Testis (tissue), 3 donors: Measurements from ENCODE around the gene PFKFB4. TPM values are rescaled to one million over a fixed set of nuclear protein-coding genes. Genes with fewer than 3 reads are reported as not detected.

ENCODE experiments used
- DNase-seq: peaks from one replicate; pipeline ENCODE4 v3.0.0-alpha.2; 2019
- H3K27ac ChIP-seq, 2 donors: fragments of 200-600 bp; sonication (generic); one replicate each; pipeline ENCODE4 v1.5.1; 2019
- H3K27me3 ChIP-seq: fragments of 200-600 bp; sonication (generic); one replicate; pipeline ENCODE4 v1.5.1; 2019
- H3K36me3 ChIP-seq: fragments of 200-600 bp; sonication (generic); one replicate; pipeline ENCODE4 v1.5.1; 2017; ENCODE audit warnings: low read depth; ENCODE audit errors: missing control alignments
- H3K4me1 ChIP-seq: fragments of 200-600 bp; sonication (generic); one replicate; pipeline ENCODE4 v1.5.1; 2019
- H3K4me3 ChIP-seq, 2 donors: fragments of 200-600 bp; sonication (generic); one replicate each; pipeline ENCODE4 v1.5.1; 2017 to 2019
- H3K9me3 ChIP-seq: fragments of 200-600 bp; sonication (generic); one replicate; pipeline ENCODE4 v1.5.1; 2017
- POLR2A ChIP-seq: fragments of 450-650 bp; IDR thresholded peaks from one replicate; pipeline ENCODE4 v1.6.1; 2017; ENCODE audit warnings: antibody characterized with exemption, mild to moderate bottlenecking, moderate library complexity
- WGBS, 2 donors: methylation state at CpG; one replicate each; pipeline ENCODE4 v1.1.5; 2018; 5-methylcytosine and 5-hydroxymethylcytosine counted together
- intact Hi-C: fragments of 100-400 bp; cut with DNase I; formaldehyde crosslinking; loops from one replicate; pipeline ENCODE4 v1.15.1; 2023; ENCODE audit warnings: low total_unique reads
- polyA plus RNA-seq: library from polyadenylated mRNA; stranded (reverse); fragments of 350-450 nt; fragmentation: Illumina TruSeq; extraction: RNeasy Lipid Tissue Mini Kit (QIAGEN cat#74804); gene quantifications from one replicate; pipeline ENCODE4 v1.2.3, GENCODE V29; 2014; ENCODE audit warnings: low read depth, low replicate concordance; ENCODE audit not compliant: insufficient read depth
- total RNA-seq, 2 donors: library from RNA; depleted of rRNA; stranded (reverse); fragments of >200 nt; gene quantifications; one replicate each; pipeline ENCODE4 v1.2.3, GENCODE V29; 2016
- TF ChIP-seq, protein P1 (sequence below), 3 experiments: fragments of 450-650 bp in 2 of 3; fragments of 200-600 bp in 1 of 3; sonication (generic) in 1 of 3; IDR thresholded peaks; one replicate each; pipeline ENCODE4 v1.5.1; 2016 to 2019; ENCODE audit warnings: antibody characterized with exemption in 3 of 3, mild to moderate bottlenecking in 2 of 3, moderate library complexity in 1 of 3

The PFKFB4 gene
- total and polyA plus RNA-seq, 3 donors from 2014 or later = 57.3 to 136 (median 134) TPM

DNA sequence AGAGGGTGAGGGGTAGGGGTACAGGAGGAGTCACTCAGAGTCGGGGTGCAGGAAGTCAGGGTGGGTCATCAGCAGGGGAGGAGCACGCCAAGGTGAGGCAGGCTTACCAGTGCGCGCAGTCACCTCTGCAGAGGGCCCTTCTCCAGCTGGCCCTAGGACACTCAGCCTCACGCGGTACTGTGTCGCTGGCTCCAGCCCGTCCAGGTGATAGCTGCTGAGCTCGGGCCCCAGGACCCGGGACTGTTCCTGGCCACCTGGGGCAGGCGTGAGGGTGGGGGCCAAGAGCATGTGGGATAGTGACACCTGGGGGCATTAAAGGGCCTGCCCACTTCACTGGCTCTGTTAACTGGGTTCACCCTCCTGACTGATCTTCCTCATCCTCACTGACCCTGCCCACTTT, 31.1 kb upstream of the PFKFB4 start:
- Histone ChIP-seq H3K27ac (no peak overlapping the region), H3K9me3 (no peaks in the 10 kb centered on the region), H3K27me3 (no peaks in the 10 kb centered on the region), H3K4me1 (no peaks in the 10 kb centered on the region), H3K4me3 (no peak overlapping the region), H3K36me3 (no peaks in the 10 kb centered on the region)
- whole genome bisulfite sequencing, 2 donors = 86 to 92% methylated on average over 5 to 11 of the region's 11 CpGs
- intact Hi-C loops = no loop called here
- no peak for DNase-seq
- TF ChIP-seq, protein P1, sequence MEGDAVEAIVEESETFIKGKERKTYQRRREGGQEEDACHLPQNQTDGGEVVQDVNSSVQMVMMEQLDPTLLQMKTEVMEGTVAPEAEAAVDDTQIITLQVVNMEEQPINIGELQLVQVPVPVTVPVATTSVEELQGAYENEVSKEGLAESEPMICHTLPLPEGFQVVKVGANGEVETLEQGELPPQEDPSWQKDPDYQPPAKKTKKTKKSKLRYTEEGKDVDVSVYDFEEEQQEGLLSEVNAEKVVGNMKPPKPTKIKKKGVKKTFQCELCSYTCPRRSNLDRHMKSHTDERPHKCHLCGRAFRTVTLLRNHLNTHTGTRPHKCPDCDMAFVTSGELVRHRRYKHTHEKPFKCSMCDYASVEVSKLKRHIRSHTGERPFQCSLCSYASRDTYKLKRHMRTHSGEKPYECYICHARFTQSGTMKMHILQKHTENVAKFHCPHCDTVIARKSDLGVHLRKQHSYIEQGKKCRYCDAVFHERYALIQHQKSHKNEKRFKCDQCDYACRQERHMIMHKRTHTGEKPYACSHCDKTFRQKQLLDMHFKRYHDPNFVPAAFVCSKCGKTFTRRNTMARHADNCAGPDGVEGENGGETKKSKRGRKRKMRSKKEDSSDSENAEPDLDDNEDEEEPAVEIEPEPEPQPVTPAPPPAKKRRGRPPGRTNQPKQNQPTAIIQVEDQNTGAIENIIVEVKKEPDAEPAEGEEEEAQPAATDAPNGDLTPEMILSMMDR (IDR thresholded peaks at IDR 0.05) = no peak

DNA sequence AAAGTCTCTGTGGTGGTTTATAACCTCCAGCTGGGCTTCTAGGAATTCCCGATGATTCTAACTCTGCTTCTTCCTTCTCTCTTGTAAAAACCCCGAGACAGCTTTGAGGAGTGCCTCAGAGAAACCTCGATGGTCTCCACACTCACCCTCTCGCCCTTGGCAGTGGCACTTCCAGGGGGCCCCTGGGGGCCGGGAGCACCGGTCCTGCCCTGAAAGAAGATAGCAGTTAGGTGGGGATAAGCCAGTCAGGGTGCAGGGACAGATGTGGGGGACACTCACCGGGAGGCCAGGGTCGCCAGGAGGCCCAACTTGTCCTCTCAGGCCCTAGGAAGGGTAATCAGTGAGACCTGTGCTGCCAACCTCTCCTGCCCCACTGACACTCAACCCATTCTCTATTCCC, 28.8 kb upstream of the PFKFB4 start:
- WGBS, 2 donors = 84 to 90% methylated on average over 7 to 8 of the region's 8 CpGs
- no peak for TF ChIP-seq POLR2A
- TF ChIP-seq, protein P1 (IDR thresholded peaks at IDR 0.05) = no peak

DNA sequence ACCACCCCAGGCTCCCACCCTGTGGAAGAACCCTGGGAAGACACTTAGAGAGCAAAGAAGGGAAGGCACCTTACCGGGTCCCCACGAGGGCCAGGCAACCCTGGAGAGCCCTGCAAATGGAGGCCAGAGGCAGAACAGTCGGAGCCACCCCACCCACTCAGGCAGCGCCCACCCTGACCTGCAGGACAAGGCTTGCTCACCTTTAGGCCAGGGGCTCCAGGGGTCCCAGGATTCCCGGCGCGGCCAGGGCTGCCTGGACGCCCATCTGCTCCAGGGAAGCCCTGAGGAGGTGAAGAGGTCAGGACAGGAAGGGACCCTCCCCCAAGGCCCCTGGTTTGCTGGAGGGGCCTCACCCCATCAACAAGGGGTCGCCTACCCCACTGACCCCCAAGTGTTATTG, 28.2 kb upstream of the PFKFB4 start:
- TF ChIP-seq POLR2A = no peak
- TF ChIP-seq, protein P1 (IDR thresholded peaks at IDR 0.05) = no peak
- WGBS, 2 donors = 93% methylated on average over 9 of the region's 9 CpGs; no CpG with 5 or more reads in 1 of the 2 donors

More for the DNA sequence above, 28.8 kb upstream of the PFKFB4 start:
- no peaks in the 10 kb centered on the region for H3K36me3 ChIP-seq
- intact Hi-C loops = no loop called here
- no peaks in the 10 kb centered on the region for H3K9me3 ChIP-seq
- no peak for DNase-seq
- no peaks in the 10 kb centered on the region for H3K27me3 ChIP-seq
- no peak overlapping the region for H3K4me3 ChIP-seq
- H3K4me1 ChIP-seq = no peaks in the 10 kb centered on the region
- H3K27ac ChIP-seq = no peak overlapping the region

DNA sequence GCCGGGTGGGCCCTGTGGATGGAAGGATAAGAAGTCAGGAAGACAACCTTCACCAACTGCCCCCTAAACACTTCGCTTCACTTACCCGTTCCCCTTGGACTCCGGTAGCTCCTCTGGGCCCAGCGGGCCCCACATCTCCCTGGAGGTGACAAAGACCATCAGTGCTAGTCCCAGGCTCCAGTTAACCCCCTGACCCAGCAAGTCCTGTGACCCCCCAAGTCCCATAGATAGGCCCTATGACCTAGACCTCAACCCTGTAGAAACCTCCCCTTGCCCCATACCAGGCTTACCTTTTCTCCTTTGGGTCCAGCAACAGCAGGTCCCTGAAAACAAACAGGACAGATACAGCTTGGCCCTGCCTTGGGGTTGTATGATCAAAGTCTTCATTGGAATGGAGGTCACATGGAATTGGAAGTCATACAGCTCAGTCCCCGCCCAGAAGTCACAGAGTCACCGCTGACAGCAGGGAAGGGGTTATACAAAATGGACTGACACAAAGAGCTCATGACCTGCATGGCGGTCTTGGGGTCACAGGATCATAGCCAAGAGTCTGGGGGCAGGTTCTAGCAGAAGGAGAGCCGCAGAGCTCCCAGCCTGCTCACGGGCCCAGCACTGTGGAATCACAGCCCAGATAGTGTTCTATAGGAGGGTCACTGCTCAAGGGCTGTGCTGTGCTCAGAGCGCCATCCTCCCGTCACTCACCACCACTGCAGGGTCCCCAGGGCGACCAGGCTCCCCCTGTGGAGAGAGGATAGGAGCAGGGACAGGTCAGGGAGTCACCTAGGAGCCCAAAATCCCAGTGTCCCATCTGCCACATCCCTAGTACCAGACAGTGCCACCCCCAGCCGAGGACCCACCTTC, 25.2 kb upstream of the PFKFB4 start:
- H3K27ac ChIP-seq = no peak overlapping the region
- no peak for TF ChIP-seq POLR2A
- TF ChIP-seq, protein P1 (IDR thresholded peaks at IDR 0.05) = no peak
- no peaks in the 10 kb centered on the region for H3K9me3 ChIP-seq
- DNase-seq = no peak
- WGBS, 2 donors = 90 to 93% methylated on average over 13 of the region's 14 CpGs
- no peaks in the 10 kb centered on the region for H3K36me3 ChIP-seq
- intact Hi-C loops = no loop called here
- H3K4me3 ChIP-seq = no peak overlapping the region
- no peaks in the 10 kb centered on the region for H3K4me1 ChIP-seq
- no peaks in the 10 kb centered on the region for H3K27me3 ChIP-seq

More for the DNA sequence above, 28.2 kb upstream of the PFKFB4 start:
- H3K36me3 ChIP-seq = no peaks in the 10 kb centered on the region
- intact Hi-C loops = no loop called here
- H3K27ac ChIP-seq = no peak overlapping the region
- no peaks in the 10 kb centered on the region for H3K27me3 ChIP-seq
- no peak for DNase-seq
- H3K4me3 ChIP-seq = no peak overlapping the region
- H3K4me1 ChIP-seq = no peaks in the 10 kb centered on the region
- H3K9me3 ChIP-seq = no peaks in the 10 kb centered on the region

DNA sequence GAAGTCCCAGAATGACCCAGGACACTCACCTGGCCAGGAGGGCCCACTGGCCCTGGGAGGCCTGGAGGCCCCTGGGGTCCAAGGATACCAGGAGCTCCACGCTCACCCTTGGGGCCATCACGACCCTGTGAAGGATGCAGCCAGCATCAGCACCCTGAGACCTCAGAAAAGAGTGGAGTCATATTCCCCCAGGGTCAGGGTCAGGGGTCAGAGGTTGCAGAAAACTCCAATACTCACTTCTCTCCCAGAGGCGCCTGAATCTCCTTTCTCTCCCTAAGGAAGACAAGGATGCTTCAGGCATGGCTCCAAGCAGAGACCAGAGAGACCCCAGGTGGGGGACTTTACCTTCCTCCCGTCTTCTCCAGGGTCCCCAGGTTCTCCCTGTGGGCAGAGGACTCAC, 20.0 kb upstream of the PFKFB4 start:
- no peaks in the 10 kb centered on the region for H3K4me1 ChIP-seq
- TF ChIP-seq, protein P1 (IDR thresholded peaks at IDR 0.05) = no peak
- TF ChIP-seq POLR2A = no peak
- no peak overlapping the region for H3K4me3 ChIP-seq
- intact Hi-C loops = no loop called here
- WGBS, 2 donors = 86 to 88% methylated on average over 4 of the region's 4 CpGs
- H3K27me3 ChIP-seq = no peaks in the 10 kb centered on the region
- no peaks in the 10 kb centered on the region for H3K9me3 ChIP-seq
- no peak overlapping the region for H3K27ac ChIP-seq
- no peak for DNase-seq
- no peaks in the 10 kb centered on the region for H3K36me3 ChIP-seq
